ENCODE measurements around the gene P2RX3.
"Not testable (repeated sequence)": the region's sequence is repeated elsewhere in the genome, so short reads cannot be mapped to it uniquely, and the experiment has no call there.

Gene P2RX3

DNA sequence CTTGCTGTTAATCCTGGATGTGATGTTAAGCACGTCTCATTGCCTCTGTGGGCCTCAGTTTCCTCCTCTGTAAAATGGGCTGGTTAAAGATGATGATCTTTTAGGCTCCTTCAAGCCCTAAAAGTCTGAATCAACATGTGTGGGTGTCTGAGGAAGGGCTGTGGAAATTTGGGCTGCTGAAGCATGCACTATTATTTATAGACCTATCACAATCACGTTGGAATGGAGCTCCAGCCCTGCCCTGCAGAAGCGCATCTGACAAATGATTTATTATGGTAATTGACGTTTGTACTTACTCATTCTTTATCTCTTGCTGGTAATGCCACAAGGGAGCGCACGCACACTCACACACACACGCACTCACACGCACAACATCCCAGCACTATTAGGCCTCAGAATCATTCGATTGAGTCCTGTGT is 20.4 kb downstream of the P2RX3 start:
- CTCF ChIA-PET, result interaction anchor here (1.0 to 6.2 kb wide), 7 partner anchors 8 to 518 kb away, joined by 3 to 32 read pairs (median 4); no protein-coding TSS in a partner anchor
- DNase-seq (ENCODE audit: extremely low spot score), result no peak
- POLR2A ChIA-PET, result no interaction called here
- TF ChIP-seq, protein P1, sequence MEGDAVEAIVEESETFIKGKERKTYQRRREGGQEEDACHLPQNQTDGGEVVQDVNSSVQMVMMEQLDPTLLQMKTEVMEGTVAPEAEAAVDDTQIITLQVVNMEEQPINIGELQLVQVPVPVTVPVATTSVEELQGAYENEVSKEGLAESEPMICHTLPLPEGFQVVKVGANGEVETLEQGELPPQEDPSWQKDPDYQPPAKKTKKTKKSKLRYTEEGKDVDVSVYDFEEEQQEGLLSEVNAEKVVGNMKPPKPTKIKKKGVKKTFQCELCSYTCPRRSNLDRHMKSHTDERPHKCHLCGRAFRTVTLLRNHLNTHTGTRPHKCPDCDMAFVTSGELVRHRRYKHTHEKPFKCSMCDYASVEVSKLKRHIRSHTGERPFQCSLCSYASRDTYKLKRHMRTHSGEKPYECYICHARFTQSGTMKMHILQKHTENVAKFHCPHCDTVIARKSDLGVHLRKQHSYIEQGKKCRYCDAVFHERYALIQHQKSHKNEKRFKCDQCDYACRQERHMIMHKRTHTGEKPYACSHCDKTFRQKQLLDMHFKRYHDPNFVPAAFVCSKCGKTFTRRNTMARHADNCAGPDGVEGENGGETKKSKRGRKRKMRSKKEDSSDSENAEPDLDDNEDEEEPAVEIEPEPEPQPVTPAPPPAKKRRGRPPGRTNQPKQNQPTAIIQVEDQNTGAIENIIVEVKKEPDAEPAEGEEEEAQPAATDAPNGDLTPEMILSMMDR (IDR thresholded peaks at IDR 0.05; ENCODE audit: control extremely low read depth, extremely low read depth, low read depth, missing control alignments), result no peak

DNA sequence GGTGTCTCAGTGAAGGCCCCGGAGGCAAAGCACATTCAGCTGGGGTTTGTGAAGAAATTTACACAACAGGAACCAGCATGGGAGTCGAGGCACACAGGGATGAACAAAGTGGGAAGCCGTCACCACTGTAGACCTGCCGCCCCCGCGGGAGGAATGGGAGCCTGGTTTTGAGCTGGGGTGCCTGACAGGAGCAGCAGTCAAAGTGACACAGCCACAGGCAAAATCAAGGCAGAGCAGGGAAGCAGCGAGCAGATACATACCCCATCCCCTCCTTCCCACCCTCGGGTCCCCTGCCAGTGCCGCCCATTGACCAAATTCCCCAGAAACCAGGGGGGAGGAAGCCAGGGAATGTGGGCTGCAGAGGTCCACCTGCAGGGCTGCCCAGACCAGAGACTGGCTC is 20.8 kb downstream of the P2RX3 start:
- POLR2A ChIA-PET, result no interaction called here
- TF ChIP-seq, protein P1 (IDR thresholded peaks at IDR 0.05; ENCODE audit: control extremely low read depth, extremely low read depth, low read depth, missing control alignments), result no peak
- DNase-seq (ENCODE audit: extremely low spot score), result no peak
- CTCF ChIA-PET, result interaction anchor here (1.0 to 6.2 kb wide), 6 partner anchors 8 to 518 kb away, joined by 3 to 32 read pairs (median 4); no protein-coding TSS in a partner anchor

DNA sequence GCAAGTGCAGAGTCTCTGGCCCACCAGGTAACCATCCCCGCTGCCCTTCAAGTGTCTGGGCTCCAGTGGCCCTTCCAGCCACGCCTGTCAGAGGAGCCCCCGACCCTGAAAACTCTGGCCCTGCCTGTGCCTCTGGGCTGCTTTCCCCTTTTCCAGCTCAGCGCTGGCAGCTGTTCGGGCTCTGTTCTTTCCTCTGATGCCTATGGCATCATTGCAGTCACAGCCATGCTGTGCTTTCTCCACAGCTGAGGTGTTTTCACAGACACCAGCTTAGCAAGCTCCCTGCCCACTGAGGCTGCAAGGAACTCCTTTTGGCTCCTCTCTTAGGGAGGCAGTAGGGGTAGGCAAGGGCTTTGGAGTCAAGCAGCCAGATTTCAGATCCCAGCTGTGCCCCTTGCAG is 21.2 kb downstream of the P2RX3 start:
- DNase-seq (ENCODE audit: extremely low spot score), result no peak
- CTCF ChIA-PET, result interaction anchor here (1.0 to 6.2 kb wide), 6 partner anchors 8 to 519 kb away, joined by 3 to 32 read pairs (median 4); no protein-coding TSS in a partner anchor
- POLR2A ChIA-PET, result no interaction called here
- TF ChIP-seq, protein P1 (IDR thresholded peaks at IDR 0.05; ENCODE audit: control extremely low read depth, extremely low read depth, low read depth, missing control alignments), result no peak

DNA sequence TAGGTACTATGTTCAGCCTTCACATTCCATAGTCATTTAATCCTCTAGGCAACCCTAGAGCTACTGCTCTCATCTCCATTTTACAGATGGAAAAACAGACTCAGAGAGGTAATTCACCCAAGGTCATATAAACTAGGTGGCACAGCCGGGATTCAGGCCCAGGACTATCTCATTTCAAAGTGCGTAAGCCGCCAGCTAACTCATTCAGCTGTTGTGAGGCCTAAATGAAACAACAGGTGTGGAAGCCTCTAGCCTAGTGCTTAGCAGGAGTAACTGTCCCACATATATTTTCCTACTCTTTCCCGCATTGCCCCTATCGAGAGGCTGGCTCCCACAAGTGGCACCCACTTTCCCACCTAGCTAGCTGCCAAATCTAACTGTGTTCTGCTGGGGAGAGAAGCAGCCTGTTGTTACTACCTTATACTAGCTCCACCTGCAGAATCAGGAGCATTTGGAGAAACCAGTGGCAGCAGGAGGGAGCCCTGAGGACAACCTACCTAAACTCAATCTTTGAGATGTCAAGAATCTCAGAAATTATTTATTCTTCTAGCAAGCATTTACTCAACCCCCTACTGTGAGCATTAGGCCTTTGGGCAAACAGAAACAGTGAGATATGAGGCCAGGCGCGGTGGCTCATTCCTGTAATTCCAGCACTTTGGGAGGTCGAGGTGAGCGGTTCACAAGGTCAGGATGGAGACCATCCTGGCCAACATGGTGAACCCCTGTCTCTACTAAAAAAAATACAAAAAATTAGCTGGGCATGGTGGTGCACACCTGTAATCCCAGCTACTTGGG is 21.9 kb downstream of the P2RX3 start:
- ChIA-PET POLR2A (no interaction called here), CTCF (interaction anchor here (1.2 to 6.2 kb wide), 6 partner anchors 9 to 284 kb away, joined by 4 to 32 read pairs (median 4); no protein-coding TSS in a partner anchor)
- no peak for DNase-seq (ENCODE audit: extremely low spot score)
- TF ChIP-seq, protein P1 (IDR thresholded peaks at IDR 0.05; ENCODE audit: control extremely low read depth, extremely low read depth, low read depth, missing control alignments), result no peak

DNA sequence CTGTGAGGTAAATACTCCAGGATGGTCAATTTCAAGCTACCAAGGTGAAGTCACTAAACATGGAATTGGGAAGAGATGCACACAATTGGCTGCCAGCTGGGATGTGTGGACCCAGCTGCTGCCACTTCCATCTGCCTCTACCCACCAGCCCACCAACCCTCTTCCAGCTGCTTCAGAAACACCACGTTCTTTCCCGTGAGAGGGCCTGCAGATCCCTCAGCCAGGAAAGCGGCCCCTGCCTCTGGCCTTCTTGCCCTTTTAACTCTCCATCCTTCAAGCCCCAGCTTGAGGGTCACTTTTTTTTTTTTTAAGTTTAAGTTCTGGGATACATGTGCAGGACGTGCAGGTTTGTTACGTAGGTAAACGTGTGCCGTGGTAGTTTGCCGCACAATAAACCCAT is 22.8 kb downstream of the P2RX3 start:
- POLR2A ChIA-PET, result no interaction called here
- CTCF ChIA-PET, result interaction anchor here (1.4 to 6.2 kb wide), 7 partner anchors 10 to 283 kb away, joined by 3 to 32 read pairs (median 4); no protein-coding TSS in a partner anchor
- DNase-seq (ENCODE audit: extremely low spot score), result no peak
- TF ChIP-seq, protein P1 (IDR thresholded peaks at IDR 0.05; ENCODE audit: control extremely low read depth, extremely low read depth, low read depth, missing control alignments), result no peak

DNA sequence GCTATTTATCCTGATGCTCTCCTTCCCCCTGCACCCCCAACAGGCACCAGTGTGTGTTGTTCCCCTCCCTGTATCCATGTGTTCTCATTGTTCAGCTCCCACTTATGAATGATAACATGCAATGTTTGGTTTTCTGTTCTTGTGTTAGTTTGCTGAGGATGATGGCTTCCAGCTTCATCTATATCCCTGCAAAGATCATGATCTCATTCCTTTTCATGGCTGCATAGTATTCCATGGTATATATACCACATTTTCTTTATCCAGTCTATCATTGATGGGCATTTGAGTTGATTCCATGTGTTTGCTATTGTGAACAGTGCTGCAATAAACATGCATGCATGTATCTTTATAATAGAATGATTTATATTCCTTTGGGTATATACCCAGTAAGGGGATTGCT is 23.3 kb downstream of the P2RX3 start:
- CTCF ChIA-PET, result interaction anchor here (1.1 to 6.2 kb wide), 9 partner anchors 8 to 283 kb away, joined by 3 to 32 read pairs (median 4); no protein-coding TSS in a partner anchor
- POLR2A ChIA-PET; DNase-seq (ENCODE audit: extremely low spot score): not testable (repeated sequence)

DNA sequence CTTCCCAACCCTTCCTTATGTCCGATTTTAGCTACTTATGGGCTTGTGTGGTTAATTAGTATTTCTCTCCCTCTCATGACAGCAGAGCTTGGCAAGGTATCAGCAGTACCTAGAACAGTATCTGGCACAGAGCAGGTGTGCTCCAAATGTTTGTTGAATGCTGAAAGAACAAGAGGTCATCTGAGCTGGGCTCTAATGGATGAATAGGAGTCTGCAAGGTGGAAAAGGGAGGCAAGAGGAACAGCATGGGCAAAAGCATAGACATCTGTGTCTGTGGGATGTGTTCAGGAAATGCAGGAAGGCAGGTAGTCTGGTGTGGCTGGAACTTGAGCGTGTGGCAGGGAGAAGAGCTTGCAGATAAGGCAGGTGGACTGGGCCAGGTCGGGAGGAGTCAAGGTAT is 23.8 kb downstream of the P2RX3 start:
- CTCF ChIA-PET, result interaction anchor here (0.8 to 6.2 kb wide), 16 partner anchors 8 to 282 kb away, joined by 3 to 32 read pairs (median 4); partner anchors contain the start of genes P2RX3, PRG3 and SSRP1
- POLR2A ChIA-PET, result no interaction called here

More for the DNA sequence above, 23.8 kb downstream of the P2RX3 start:
- DNase-seq (ENCODE audit: extremely low spot score), result no peak
- TF ChIP-seq, protein P1 (IDR thresholded peaks at IDR 0.05; ENCODE audit: control extremely low read depth, extremely low read depth, low read depth, missing control alignments), result no peak
